ENCODE data around the gene KIDINS220.

Gene KIDINS220

GRCh38 chr2:8819948-8820347 is 17.5 kb downstream of the KIDINS220 start:
- H3K9me3 Mint-ChIP-seq, result no peaks in the 10 kb centered on the region
- no peaks in the 10 kb centered on the region for H3K27me3 Mint-ChIP-seq
- peaks cover 5% of the 10 kb centered on the region for H3K4me1 Mint-ChIP-seq
- no peak for DNase-seq (ENCODE audit: low spot score in 2 of 2)
- peaks cover 26% of the 10 kb centered on the region for H3K36me3 Mint-ChIP-seq (ENCODE audit: insufficient read depth)
- no peak overlapping the region for H3K4me3 Mint-ChIP-seq
- no peak for ATAC-seq (replicated peaks; ENCODE audit: extremely low read depth, poor library complexity, severe bottlenecking)
- peak overlapping the region; percentile 23 for H3K27ac Mint-ChIP-seq (ENCODE audit: low read depth)

- no peaks in the 10 kb centered on the region for H3K27me3 Mint-ChIP-seq
- no peak for DNase-seq (ENCODE audit: low spot score in 2 of 2)
- H3K27ac Mint-ChIP-seq (ENCODE audit: low read depth), result no peak overlapping the region
- H3K36me3 Mint-ChIP-seq (ENCODE audit: insufficient read depth), result peaks cover 22% of the 10 kb centered on the region
- H3K4me1 Mint-ChIP-seq, result peaks cover 5% of the 10 kb centered on the region
- ATAC-seq (replicated peaks; ENCODE audit: extremely low read depth, poor library complexity, severe bottlenecking), result no peak
- H3K9me3 Mint-ChIP-seq, result no peaks in the 10 kb centered on the region
- H3K4me3 Mint-ChIP-seq, result no peak overlapping the region
Observed at GRCh38 chr2:8819194-8819593, 18.2 kb downstream of the KIDINS220 start.

GRCh38 chr2:8817221-8817620 is 20.2 kb downstream of the KIDINS220 start:
- ATAC-seq (replicated peaks; ENCODE audit: extremely low read depth, poor library complexity, severe bottlenecking) (no peak), DNase-seq (ENCODE audit: low spot score in 2 of 2) (no peak)
- Mint-ChIP-seq H3K4me1 (peaks cover 5% of the 10 kb centered on the region), H3K36me3 (ENCODE audit: insufficient read depth) (peaks cover 27% of the 10 kb centered on the region), H3K9me3 (no peaks in the 10 kb centered on the region), H3K4me3 (no peak overlapping the region), H3K27me3 (no peaks in the 10 kb centered on the region), H3K27ac (ENCODE audit: low read depth) (no peak overlapping the region)

GRCh38 chr2:8806885-8807704 is 30.3 kb downstream of the KIDINS220 start:
- ATAC-seq (replicated peaks; ENCODE audit: extremely low read depth, poor library complexity, severe bottlenecking) (no peak), DNase-seq (ENCODE audit: low spot score in 2 of 2) (no peak)
- H3K27ac Mint-ChIP-seq (ENCODE audit: low read depth), result no peak overlapping the region
- no peaks in the 10 kb centered on the region for H3K27me3 Mint-ChIP-seq
- H3K9me3 Mint-ChIP-seq, result no peaks in the 10 kb centered on the region
- H3K4me3 Mint-ChIP-seq, result no peak overlapping the region
- peaks cover 7% of the 10 kb centered on the region for H3K4me1 Mint-ChIP-seq
- peaks cover 32% of the 10 kb centered on the region for H3K36me3 Mint-ChIP-seq (ENCODE audit: insufficient read depth)

- DNase-seq (ENCODE audit: low spot score in 2 of 2) (no peak), ATAC-seq (replicated peaks; ENCODE audit: extremely low read depth, poor library complexity, severe bottlenecking) (no peak)
- H3K36me3 Mint-ChIP-seq (ENCODE audit: insufficient read depth), result peaks cover 26% of the 10 kb centered on the region
- no peaks in the 10 kb centered on the region for H3K27me3 Mint-ChIP-seq
- peaks cover 7% of the 10 kb centered on the region for H3K4me1 Mint-ChIP-seq
- H3K4me3 Mint-ChIP-seq, result no peak overlapping the region
- no peak overlapping the region for H3K27ac Mint-ChIP-seq (ENCODE audit: low read depth)
- H3K9me3 Mint-ChIP-seq, result no peaks in the 10 kb centered on the region
Observed at GRCh38 chr2:8805278-8806210, 31.9 kb downstream of the KIDINS220 start.

GRCh38 chr2:8803658-8804379 is 33.6 kb downstream of the KIDINS220 start:
- Mint-ChIP-seq H3K9me3 (no peaks in the 10 kb centered on the region), H3K36me3 (ENCODE audit: insufficient read depth) (peaks cover 21% of the 10 kb centered on the region), H3K4me1 (no peaks in the 10 kb centered on the region), H3K27me3 (no peaks in the 10 kb centered on the region), H3K27ac (ENCODE audit: low read depth) (no peak overlapping the region), H3K4me3 (no peak overlapping the region)
- DNase-seq (ENCODE audit: low spot score in 2 of 2) (no peak), ATAC-seq (replicated peaks; ENCODE audit: extremely low read depth, poor library complexity, severe bottlenecking) (no peak)

- no peaks in the 10 kb centered on the region for H3K4me1 Mint-ChIP-seq
- H3K27ac Mint-ChIP-seq (ENCODE audit: low read depth), result no peak overlapping the region
- H3K4me3 Mint-ChIP-seq, result no peak overlapping the region
- ATAC-seq (replicated peaks; ENCODE audit: extremely low read depth, poor library complexity, severe bottlenecking) (no peak), DNase-seq (ENCODE audit: low spot score in 2 of 2) (no peak)
- H3K36me3 Mint-ChIP-seq (ENCODE audit: insufficient read depth), result peaks cover 20% of the 10 kb centered on the region
- no peaks in the 10 kb centered on the region for H3K27me3 Mint-ChIP-seq
- no peaks in the 10 kb centered on the region for H3K9me3 Mint-ChIP-seq
Observed at GRCh38 chr2:8802741-8803140, 34.7 kb downstream of the KIDINS220 start.

- ATAC-seq (replicated peaks; ENCODE audit: extremely low read depth, poor library complexity, severe bottlenecking) (no peak), DNase-seq (ENCODE audit: low spot score in 2 of 2) (no peak)
- no peak overlapping the region for H3K27ac Mint-ChIP-seq (ENCODE audit: low read depth)
- no peaks in the 10 kb centered on the region for H3K27me3 Mint-ChIP-seq
- H3K4me1 Mint-ChIP-seq, result peaks cover 10% of the 10 kb centered on the region
- no peak overlapping the region for H3K4me3 Mint-ChIP-seq
- H3K9me3 Mint-ChIP-seq, result no peaks in the 10 kb centered on the region
- H3K36me3 Mint-ChIP-seq (ENCODE audit: insufficient read depth), result peaks cover 25% of the 10 kb centered on the region
Observed at GRCh38 chr2:8800821-8801220, 36.6 kb downstream of the KIDINS220 start.

GRCh38 chr2:8800218-8800617 is 37.2 kb downstream of the KIDINS220 start:
- no peak for ATAC-seq (replicated peaks; ENCODE audit: extremely low read depth, poor library complexity, severe bottlenecking)
- Mint-ChIP-seq H3K36me3 (ENCODE audit: insufficient read depth) (peaks cover 25% of the 10 kb centered on the region), H3K4me3 (no peak overlapping the region), H3K4me1 (peaks cover 10% of the 10 kb centered on the region), H3K9me3 (no peaks in the 10 kb centered on the region), H3K27ac (ENCODE audit: low read depth) (no peak overlapping the region), H3K27me3 (no peaks in the 10 kb centered on the region)
- no peak for DNase-seq (ENCODE audit: low spot score in 2 of 2)

- H3K36me3 Mint-ChIP-seq (ENCODE audit: insufficient read depth), result peaks cover 35% of the 10 kb centered on the region
- DNase-seq (ENCODE audit: low spot score in 2 of 2) (no peak), ATAC-seq (replicated peaks; ENCODE audit: extremely low read depth, poor library complexity, severe bottlenecking) (no peak)
- H3K4me3 Mint-ChIP-seq, result no peak overlapping the region
- H3K9me3 Mint-ChIP-seq, result no peaks in the 10 kb centered on the region
- H3K27me3 Mint-ChIP-seq, result no peaks in the 10 kb centered on the region
- H3K4me1 Mint-ChIP-seq, result peaks cover 10% of the 10 kb centered on the region
- peak overlapping the region; percentile 8 for H3K27ac Mint-ChIP-seq (ENCODE audit: low read depth)
Observed at GRCh38 chr2:8799004-8799403, 38.4 kb downstream of the KIDINS220 start.

GRCh38 chr2:8798393-8798792 is 39.0 kb downstream of the KIDINS220 start:
- DNase-seq (ENCODE audit: low spot score in 2 of 2) (no peak), ATAC-seq (replicated peaks; ENCODE audit: extremely low read depth, poor library complexity, severe bottlenecking) (no peak)
- no peaks in the 10 kb centered on the region for H3K9me3 Mint-ChIP-seq
- H3K4me3 Mint-ChIP-seq, result no peak overlapping the region
- H3K36me3 Mint-ChIP-seq (ENCODE audit: insufficient read depth), result peaks cover 37% of the 10 kb centered on the region
- peaks cover 10% of the 10 kb centered on the region for H3K4me1 Mint-ChIP-seq
- H3K27me3 Mint-ChIP-seq, result no peaks in the 10 kb centered on the region
- H3K27ac Mint-ChIP-seq (ENCODE audit: low read depth), result peak overlapping the region; percentile 8

GRCh38 chr2:8797682-8798081 is 39.7 kb downstream of the KIDINS220 start:
- Mint-ChIP-seq H3K36me3 (ENCODE audit: insufficient read depth) (peaks cover 40% of the 10 kb centered on the region), H3K27ac (ENCODE audit: low read depth) (no peak overlapping the region), H3K4me1 (peaks cover 10% of the 10 kb centered on the region), H3K27me3 (no peaks in the 10 kb centered on the region), H3K9me3 (no peaks in the 10 kb centered on the region), H3K4me3 (no peak overlapping the region)
- ATAC-seq (replicated peaks; ENCODE audit: extremely low read depth, poor library complexity, severe bottlenecking) (no peak), DNase-seq (ENCODE audit: low spot score in 2 of 2) (no peak)

All from central memory CD8-positive, alpha-beta T cell (primary cell).